Fibroblast of pulmonary artery (primary cell): Measurements from ENCODE around the gene RAB30.

ENCODE experiments used
- DNase-seq: peaks from one replicate; pipeline ENCODE4 v3.0.0-alpha.2; 2010; ENCODE audit warnings: low read depth
- H3K4me3 ChIP-seq: replicated peaks from 2 replicates; pipeline ENCODE4 v1.5.1; 2011; ENCODE audit warnings: low read depth, mild to moderate bottlenecking, control low read depth, low read length, moderate library complexity
- CTCF ChIP-seq: IDR thresholded peaks from 2 replicates; pipeline ENCODE4 v1.5.1; 2011; ENCODE audit warnings: mild to moderate bottlenecking, control low read depth, low read length, inconsistent platforms; ENCODE audit errors: missing control alignments

Gene RAB30

DNA sequence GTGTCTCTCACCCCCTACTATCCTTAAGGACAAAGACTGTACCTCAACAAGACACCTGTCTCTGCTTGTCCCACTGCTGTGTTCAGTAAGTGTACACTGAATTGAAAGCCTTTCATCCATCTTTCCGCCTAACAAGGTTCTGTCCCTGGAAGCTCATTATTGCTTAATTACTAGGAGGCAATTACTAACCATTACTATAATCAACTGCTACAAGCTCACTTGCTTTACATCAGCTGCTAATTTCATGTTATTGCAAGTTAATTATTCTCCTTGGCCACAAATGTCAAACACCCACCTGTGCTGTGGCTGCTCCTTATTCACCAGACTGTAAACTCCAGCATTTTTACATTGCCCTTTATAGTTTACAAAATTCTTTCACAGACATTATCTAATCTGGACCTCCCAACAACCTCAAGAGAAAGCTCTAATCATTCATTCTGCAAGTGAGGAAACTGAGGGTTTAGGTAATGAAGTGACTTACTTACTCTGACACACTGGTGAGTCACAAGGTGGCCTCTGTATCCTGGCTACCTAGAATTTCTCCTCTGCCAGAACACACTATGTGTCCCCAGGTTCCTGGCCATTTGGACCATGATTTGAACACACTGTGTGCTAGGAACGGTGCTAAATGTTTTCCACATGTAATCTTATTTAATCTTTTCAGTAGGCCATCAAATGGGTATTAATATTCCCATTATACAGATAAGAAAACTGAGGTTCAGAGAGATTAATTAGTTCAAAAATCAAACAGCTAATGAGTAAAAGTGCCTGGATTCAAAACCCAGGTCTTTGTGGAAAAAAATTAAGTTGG, 66.7 kb downstream of the RAB30 start:
- no peak for TF ChIP-seq CTCF
- DNase-seq: no peak
- H3K4me3 ChIP-seq: no peak overlapping the region

GRCh38 chr11:83002522-83002921, 69.2 kb downstream of the RAB30 start:
- no peak for TF ChIP-seq CTCF
- DNase-seq: no peak
- no peak overlapping the region for H3K4me3 ChIP-seq

GRCh38 chr11:83002053-83002452, 69.6 kb downstream of the RAB30 start:
- TF ChIP-seq CTCF: no peak
- DNase-seq: peak; percentile 29
- H3K4me3 ChIP-seq: no peak overlapping the region

DNA sequence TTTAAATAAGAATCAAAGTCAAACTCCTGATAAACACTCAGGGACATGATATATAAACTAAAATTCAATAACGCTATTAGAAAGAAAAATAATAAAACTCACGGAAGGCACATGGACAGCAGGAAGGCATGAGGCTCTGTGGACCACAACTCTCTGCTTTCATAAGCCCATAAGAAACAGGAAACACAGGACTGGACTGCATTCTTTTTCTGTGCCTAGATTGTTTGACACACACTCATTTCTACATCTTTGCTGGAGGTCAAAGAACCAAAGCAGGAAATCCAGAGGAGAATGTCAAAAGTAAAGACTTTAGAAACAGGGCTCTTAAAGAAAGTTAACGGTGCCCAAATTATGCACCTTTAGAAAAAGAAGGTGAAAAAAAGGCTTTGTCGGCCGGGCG, 71.3 kb downstream of the RAB30 start:
- no peak for TF ChIP-seq CTCF
- no peak overlapping the region for H3K4me3 ChIP-seq
- no peak for DNase-seq

GRCh38 chr11:82999232-82999631, 72.5 kb downstream of the RAB30 start:
- TF ChIP-seq CTCF: no peak

GRCh38 chr11:82998697-82999096, 73.0 kb downstream of the RAB30 start:
- TF ChIP-seq CTCF: no peak
- no peak for DNase-seq
- H3K4me3 ChIP-seq: no peak overlapping the region

More at GRCh38 chr11:82999232-82999631, 72.5 kb downstream of the RAB30 start:
- no peak overlapping the region for H3K4me3 ChIP-seq
- no peak for DNase-seq
